Caco-2 (cell line): ENCODE data around the gene PIP4K2A. TPM values are rescaled to one million over a fixed set of nuclear protein-coding genes. Genes with fewer than 3 reads are reported as not detected.
A peak's percentile ranks its signal among the peaks of the same experiment; 100 is the strongest.

Experiments used
- BruUV-seq: library from RNA; stranded (reverse); fragments of 400-500 nt; replicated peaks from 2 replicates; lab custom pipeline; 2021; lab: Mats Ljungman, UMichigan
- CTCF ChIA-PET: fragments of 300-600 bp; sonication (Branson Sonifier 250); formaldehyde crosslinking; loops from one replicate; lab custom pipeline; 2022; ENCODE audit warnings: antibody characterized with exemption; lab: Charles Lee
- POLR2A ChIA-PET: fragments of 300-600 bp; sonication (Branson Sonifier 250); formaldehyde crosslinking; loops from one replicate; lab custom pipeline; 2022; ENCODE audit warnings: antibody characterized with exemption; lab: Charles Lee
- DNase-seq, 2 experiments: peaks; one replicate each; pipeline versions ENCODE4 v3.0.0 to v3.0.0-alpha.2; 2020 to 2022
- H3K27me3 ChIP-seq: replicated peaks from 2 replicates; pipeline ENCODE4 v1.6.0; 2011; ENCODE audit warnings: low read length; ENCODE audit not compliant: control insufficient read depth, insufficient read depth
- H3K36me3 ChIP-seq: 2 replicates; pipeline ENCODE4 v1.5.1; 2011; ENCODE audit warnings: low read length; ENCODE audit not compliant: control insufficient read depth, insufficient read depth
- H3K4me1 ChIP-seq: fragments of 250-450 bp; sonication (Bioruptor Pico); 2 replicates; pipeline ENCODE4 v1.5.1; 2020; ENCODE audit warnings: mild to moderate bottlenecking
- H3K4me3 ChIP-seq: 2 replicates; pipeline ENCODE4 v1.5.1; 2011; ENCODE audit warnings: low read depth, mild to moderate bottlenecking, control low read depth, low read length
- H3K9me3 ChIP-seq: fragments of 250-450 bp; sonication (Bioruptor Pico); 2 replicates; pipeline ENCODE4 v1.5.1; 2020; ENCODE audit warnings: mild to moderate bottlenecking, moderate library complexity
- H3K27ac Mint-ChIP-seq: one replicate; pipeline ENCODE4 v1.8.0; 2022; ENCODE audit warnings: mixed read lengths; ENCODE audit not compliant: unreplicated experiment
- H3K27me3 Mint-ChIP-seq: one replicate; pipeline ENCODE4 v1.8.0; 2022; ENCODE audit warnings: mixed read lengths; ENCODE audit not compliant: insufficient read depth, unreplicated experiment
- H3K36me3 Mint-ChIP-seq: one replicate; pipeline ENCODE4 v1.8.0; 2022; ENCODE audit warnings: mild to moderate bottlenecking, mixed read lengths; ENCODE audit not compliant: insufficient read depth, unreplicated experiment
- H3K4me1 Mint-ChIP-seq: one replicate; pipeline ENCODE4 v1.8.0; 2022; ENCODE audit warnings: low read depth, mixed read lengths; ENCODE audit not compliant: unreplicated experiment
- H3K4me3 Mint-ChIP-seq: one replicate; pipeline ENCODE4 v1.8.0; 2022; ENCODE audit warnings: mild to moderate bottlenecking, moderate library complexity, mixed read lengths; ENCODE audit not compliant: unreplicated experiment
- H3K9me3 Mint-ChIP-seq: one replicate; pipeline ENCODE4 v1.8.0; 2022; ENCODE audit warnings: mixed read lengths; ENCODE audit not compliant: unreplicated experiment
- CTCF ChIP-seq, 2 experiments: fragments of 200-600 bp in 1 of 2; IDR thresholded peaks; 1 replicate in 1 of 2; 2 replicates in 1 of 2; pipeline versions ENCODE4 v1.5.1 to v1.8.0; 2011 to 2022; ENCODE audit warnings: antibody characterized with exemption in 1 of 2, control low read depth in 1 of 2, inconsistent platforms in 1 of 2, low read depth in 1 of 2, low read length in 1 of 2, mild to moderate bottlenecking in 1 of 2, moderate library complexity in 1 of 2; ENCODE audit not compliant: insufficient read depth in 1 of 2, severe bottlenecking in 1 of 2, unreplicated experiment in 1 of 2
- intact Hi-C: fragments of 100-400 bp; cut with micrococcal nuclease; formaldehyde crosslinking; loops from one replicate; pipeline ENCODE4 v1.10.0; 2022; ENCODE audit not compliant: unreplicated experiment
- total RNA-seq: library from RNA; stranded (reverse); gene quantifications from 2 replicates; pipeline ENCODE4 v1.2.3, GENCODE V29; 2022

The PIP4K2A gene
- total RNA-seq, 1 experiment from 2014 or later, result 26.9 TPM

DNA sequence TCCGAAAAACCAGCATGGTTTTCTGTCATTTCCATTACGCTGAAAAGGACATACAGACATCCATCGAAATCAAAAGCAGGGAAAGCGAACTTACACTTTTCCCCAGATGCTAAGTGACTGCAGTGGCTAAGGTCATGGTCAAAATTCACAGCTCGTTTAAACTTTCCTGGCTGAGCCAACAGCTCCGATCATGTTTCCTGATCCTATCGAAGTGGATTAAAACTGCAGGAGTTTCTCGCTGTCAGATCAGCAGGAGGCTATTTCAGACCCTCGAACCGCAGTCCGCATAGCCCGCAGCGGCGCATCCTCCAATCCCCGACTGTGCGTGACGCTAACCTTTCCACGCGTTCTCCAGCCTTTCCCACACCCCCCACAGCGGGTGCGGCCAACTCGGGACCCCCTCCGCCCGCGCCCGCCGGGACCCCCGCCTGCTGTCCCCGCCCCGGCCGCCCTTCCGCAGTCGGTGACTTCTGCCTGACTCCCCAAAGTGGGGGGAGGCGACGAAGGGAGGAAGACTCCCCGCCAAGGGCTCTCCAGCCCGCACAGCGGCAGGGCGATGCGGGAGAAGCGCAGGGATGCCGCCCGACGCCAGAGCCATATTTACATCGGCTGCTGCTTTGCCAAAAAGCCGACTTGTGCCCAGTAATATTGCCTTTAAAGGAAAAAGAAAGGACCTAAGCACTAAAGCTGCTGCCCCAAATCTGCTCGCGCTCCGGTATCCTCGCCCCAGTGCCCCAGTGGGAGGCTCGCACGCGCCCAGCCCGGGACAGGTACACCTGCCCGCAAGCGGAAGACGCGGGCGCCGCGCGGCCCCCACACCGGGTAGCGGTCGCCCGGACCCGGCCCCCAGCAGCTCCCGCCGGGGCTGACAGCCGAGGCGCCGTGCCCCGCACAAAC, 1.2 kb downstream of the PIP4K2A start:
- peak in 1 of 2 experiments; percentile 45 for DNase-seq
- Histone ChIP-seq H3K4me3 (peak overlapping the region; percentile 81), H3K9me3 (no peaks in the 10 kb centered on the region), H3K4me1 (peaks cover 6% of the 10 kb centered on the region), H3K27me3 (no peaks in the 10 kb centered on the region), H3K36me3 (no peaks in the 10 kb centered on the region)
- intact Hi-C loops, result loop anchor here (1.0 to 5.0 kb wide), 3 partner anchors 30 to 274 kb away; no protein-coding TSS in a partner anchor
- no peaks in the 10 kb centered on the region for H3K9me3 Mint-ChIP-seq
- no peaks in the 10 kb centered on the region for H3K4me1 Mint-ChIP-seq
- TF ChIP-seq CTCF (IDR thresholded peaks at IDR 0.05; ENCODE audit: insufficient read depth in 1 of 2, low read depth in 1 of 2, low read length in 1 of 2, severe bottlenecking in 1 of 2, unreplicated experiment in 1 of 2), result no peak
- peak overlapping the region; percentile 75 for H3K4me3 Mint-ChIP-seq
- H3K27me3 Mint-ChIP-seq, result no peaks in the 10 kb centered on the region
- no peak overlapping the region for H3K27ac Mint-ChIP-seq
- POLR2A ChIA-PET, result no interaction called here
- no peaks in the 10 kb centered on the region for H3K36me3 Mint-ChIP-seq
- CTCF ChIA-PET, result interaction anchor here (0.6 kb wide), 1 partner anchor 45 kb away, joined by 4 read pairs; no protein-coding TSS in a partner anchor
- BruUV-seq, result no TSS peak

GRCh38 chr10:22712211-22712955, 2.0 kb downstream of the PIP4K2A start:
- no peaks in the 10 kb centered on the region for H3K9me3 Mint-ChIP-seq
- peak overlapping the region; percentile 75 for H3K4me3 Mint-ChIP-seq
- BruUV-seq, result no TSS peak
- no peak overlapping the region for H3K27ac Mint-ChIP-seq
- peak overlapping the region; percentile 81 for H3K4me3 ChIP-seq
- DNase-seq, result no peak
- H3K4me1 ChIP-seq, result peaks cover 6% of the 10 kb centered on the region
- H3K36me3 Mint-ChIP-seq, result no peaks in the 10 kb centered on the region
- intact Hi-C loops, result loop anchor here (5.0 kb wide), 2 partner anchors 90 to 275 kb away; no protein-coding TSS in a partner anchor
- ChIA-PET CTCF (no interaction called here), POLR2A (no interaction called here)
- no peaks in the 10 kb centered on the region for H3K36me3 ChIP-seq
- H3K27me3 ChIP-seq, result no peaks in the 10 kb centered on the region
- H3K9me3 ChIP-seq, result no peaks in the 10 kb centered on the region
- no peaks in the 10 kb centered on the region for H3K4me1 Mint-ChIP-seq
- H3K27me3 Mint-ChIP-seq, result no peaks in the 10 kb centered on the region
- TF ChIP-seq CTCF (IDR thresholded peaks at IDR 0.05; ENCODE audit: insufficient read depth in 1 of 2, low read depth in 1 of 2, low read length in 1 of 2, severe bottlenecking in 1 of 2, unreplicated experiment in 1 of 2), result no peak

DNA sequence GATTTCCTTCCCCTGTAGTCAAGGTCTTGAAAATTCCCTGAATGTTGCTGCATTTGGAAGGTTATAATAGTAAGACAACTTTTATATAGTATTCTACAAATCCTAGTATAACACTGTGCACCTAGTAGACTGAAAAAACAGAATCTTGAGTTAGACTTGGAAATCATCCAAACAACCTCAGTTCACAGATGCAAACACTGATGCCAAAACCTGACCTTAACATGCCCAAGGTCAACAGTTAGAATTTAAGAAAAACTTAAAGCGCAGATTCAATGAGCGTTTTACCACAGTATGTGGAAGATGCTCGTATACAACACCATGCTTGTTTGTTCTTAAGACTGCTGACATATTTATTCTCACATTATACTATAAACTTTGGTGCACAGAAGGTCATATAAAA, 3.0 kb downstream of the PIP4K2A start:
- no peaks in the 10 kb centered on the region for H3K27me3 ChIP-seq
- DNase-seq, result no peak
- ChIA-PET POLR2A (no interaction called here), CTCF (no interaction called here)
- TF ChIP-seq CTCF (IDR thresholded peaks at IDR 0.05; ENCODE audit: insufficient read depth in 1 of 2, low read depth in 1 of 2, low read length in 1 of 2, severe bottlenecking in 1 of 2, unreplicated experiment in 1 of 2), result no peak
- H3K27me3 Mint-ChIP-seq, result no peaks in the 10 kb centered on the region
- no peak overlapping the region for H3K27ac Mint-ChIP-seq
- no peak overlapping the region for H3K4me3 ChIP-seq
- intact Hi-C loops, result loop anchor here (5.0 kb wide), 2 partner anchors 89 to 276 kb away; no protein-coding TSS in a partner anchor
- no peaks in the 10 kb centered on the region for H3K9me3 Mint-ChIP-seq
- H3K9me3 ChIP-seq, result no peaks in the 10 kb centered on the region
- H3K36me3 Mint-ChIP-seq, result no peaks in the 10 kb centered on the region
- H3K36me3 ChIP-seq, result no peaks in the 10 kb centered on the region
- BruUV-seq, result no TSS peak
- no peak overlapping the region for H3K4me3 Mint-ChIP-seq
- H3K4me1 ChIP-seq, result peaks cover 6% of the 10 kb centered on the region
- peaks cover 2% of the 10 kb centered on the region for H3K4me1 Mint-ChIP-seq
